Skeletal muscle satellite cell (primary cell): ENCODE measurements around the gene ARL4D. TPM values are rescaled to one million over a fixed set of nuclear protein-coding genes. Genes with fewer than 3 reads are reported as not detected.

ENCODE experiments used
- H3K27me3 ChIP-seq: 2 replicates; pipeline ENCODE4 v1.7.0; 2013; ENCODE audit warnings: low read length; ENCODE audit not compliant: control insufficient read depth, insufficient read depth
- H3K36me3 ChIP-seq: 2 replicates; pipeline ENCODE4 v1.7.0; 2013; ENCODE audit warnings: mild to moderate bottlenecking, control low read depth, low read length; ENCODE audit not compliant: insufficient read depth
- H3K4me1 ChIP-seq: 2 replicates; pipeline ENCODE4 v1.7.0; 2013; ENCODE audit warnings: low read length; ENCODE audit not compliant: control insufficient read depth, insufficient read depth
- H3K4me2 ChIP-seq: 2 replicates; pipeline ENCODE4 v1.7.0; 2013; ENCODE audit warnings: mild to moderate bottlenecking, low read length
- H3K4me3 ChIP-seq: 2 replicates; pipeline ENCODE4 v1.7.0; 2013; ENCODE audit warnings: low read length
- H3K9ac ChIP-seq: 2 replicates; pipeline ENCODE4 v1.7.0; 2013; ENCODE audit warnings: mild to moderate bottlenecking, low read depth, low read length, moderate library complexity
- H3K9me3 ChIP-seq: replicated peaks from 2 replicates; pipeline ENCODE4 v1.7.0; 2013; ENCODE audit warnings: mild to moderate bottlenecking, control low read depth, low read length
- total RNA-seq: library from RNA; depleted of rRNA; stranded (reverse); fragments of >200 nt; gene quantifications from 2 replicates; pipeline ENCODE4 v1.2.3, GENCODE V29; 2012; rRNA removed

The ARL4D gene, protein sequence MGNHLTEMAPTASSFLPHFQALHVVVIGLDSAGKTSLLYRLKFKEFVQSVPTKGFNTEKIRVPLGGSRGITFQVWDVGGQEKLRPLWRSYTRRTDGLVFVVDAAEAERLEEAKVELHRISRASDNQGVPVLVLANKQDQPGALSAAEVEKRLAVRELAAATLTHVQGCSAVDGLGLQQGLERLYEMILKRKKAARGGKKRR
- 26.4 and 27.7 TPM in 2 replicates for total RNA-seq

DNA sequence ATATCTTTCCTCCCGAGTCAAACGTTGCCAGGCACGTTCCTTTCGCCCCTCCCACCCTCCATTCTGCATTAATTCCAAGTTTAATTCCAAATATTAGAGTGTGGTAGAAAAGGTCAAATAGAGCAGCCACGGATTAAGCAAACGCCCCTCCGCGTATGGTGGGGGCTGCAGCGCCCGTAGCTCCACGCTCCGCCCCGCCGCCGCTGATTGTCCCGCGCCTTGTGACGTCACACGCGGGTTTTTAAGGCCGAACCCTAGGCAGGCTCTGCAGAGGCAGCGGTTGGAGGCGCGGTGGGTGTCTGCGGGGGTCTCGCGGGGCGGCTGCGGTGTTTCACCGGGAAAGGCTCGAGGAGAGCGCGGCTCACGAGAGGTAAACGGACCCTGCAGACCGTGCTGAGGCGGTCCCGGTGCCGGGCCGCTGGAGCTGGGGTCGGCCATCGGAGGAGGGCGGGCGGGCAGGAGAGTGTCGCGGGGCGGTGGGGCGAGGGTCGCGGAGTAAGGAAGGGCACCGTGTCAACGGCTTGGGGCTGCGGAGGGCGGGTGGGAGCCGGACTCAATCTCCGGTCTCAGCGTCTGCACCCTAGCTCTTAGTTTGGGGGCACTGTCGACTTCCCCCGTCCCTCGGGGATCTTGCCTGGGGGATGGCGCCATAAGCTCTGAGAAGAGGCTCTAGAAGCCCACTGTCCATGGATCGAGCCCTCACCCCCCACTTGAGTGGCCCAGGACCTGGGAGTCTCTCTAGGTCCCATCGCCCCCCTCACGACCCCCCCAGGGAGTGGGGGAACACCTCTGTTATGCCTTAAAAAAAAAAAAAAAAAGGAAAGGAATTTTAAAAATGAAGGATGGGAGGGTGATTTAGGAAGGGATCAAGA, at the start of gene ARL4D:
Gene ARL4D, plus strand, starts transcription at position 270 of the 872 bp plus-strand sequence. CDS start 740 bp downstream, outside the sequence.
- peak within 1 kb of the TSS; percentile 94 for H3K4me2 ChIP-seq
- H3K4me3 ChIP-seq = peak within 1 kb of the TSS; percentile 96
- H3K27me3 ChIP-seq = no peaks in the 10 kb centered on the region
- no peaks in the 10 kb centered on the region for H3K9me3 ChIP-seq
- peaks cover 36% of the 10 kb centered on the region for H3K4me1 ChIP-seq
- H3K36me3 ChIP-seq = peaks cover 24% of the 10 kb centered on the region
- H3K9ac ChIP-seq = peak within 1 kb of the TSS; percentile 95

DNA sequence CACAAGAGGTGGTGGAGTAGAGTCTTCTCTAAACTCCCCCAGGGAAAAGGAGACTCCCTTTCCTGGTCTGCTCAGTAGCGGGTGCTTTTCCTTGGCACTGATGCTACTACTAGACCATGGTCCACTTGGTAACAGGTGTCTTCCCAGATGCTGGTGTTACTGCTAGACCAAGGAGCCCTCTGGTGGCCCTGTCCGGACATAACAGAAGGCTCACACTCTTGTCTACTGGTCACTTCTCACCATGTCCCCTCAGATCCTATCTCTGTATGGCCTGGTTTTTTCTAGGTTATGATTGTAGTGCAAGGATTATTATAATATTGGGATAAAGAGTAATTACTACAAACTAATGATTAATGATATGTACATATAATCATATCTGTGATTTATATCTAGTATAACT, 49.7 kb upstream of the ARL4D start:
- peaks cover 15% of the 10 kb centered on the region for H3K9me3 ChIP-seq

DNA sequence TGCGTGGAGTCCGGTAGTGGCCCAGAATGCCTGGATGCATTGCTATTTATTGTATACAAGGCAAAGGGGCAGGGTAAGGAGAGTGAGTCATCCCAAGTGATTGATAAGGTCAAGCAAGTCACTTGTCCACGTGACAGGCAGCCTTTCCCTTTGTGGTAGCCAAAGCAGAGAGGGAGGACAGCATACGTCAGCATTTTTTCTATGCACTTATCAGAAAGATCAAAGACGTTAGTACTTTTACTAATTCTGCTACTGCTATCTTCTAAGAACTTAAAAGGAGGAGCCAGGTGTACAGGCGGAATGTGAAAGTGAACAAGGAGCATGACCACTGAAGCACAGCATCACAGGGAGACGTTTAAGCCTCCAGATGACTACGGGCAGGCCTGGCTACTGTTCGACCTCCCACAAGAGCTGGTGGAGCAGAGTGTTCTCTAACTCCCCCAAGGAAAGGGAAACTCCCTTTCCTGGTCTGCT, 47.9 kb upstream of the ARL4D start:
- no peaks in the 10 kb centered on the region for H3K27me3 ChIP-seq
- no peak overlapping the region for H3K4me2 ChIP-seq
- H3K36me3 ChIP-seq = peaks cover 10% of the 10 kb centered on the region
- peaks cover 15% of the 10 kb centered on the region for H3K9me3 ChIP-seq
- no peaks in the 10 kb centered on the region for H3K4me1 ChIP-seq
- H3K9ac ChIP-seq = no peak overlapping the region
- no peak overlapping the region for H3K4me3 ChIP-seq

More for the DNA sequence above, 49.7 kb upstream of the ARL4D start:
- H3K4me2 ChIP-seq = no peak overlapping the region
- no peaks in the 10 kb centered on the region for H3K27me3 ChIP-seq
- H3K4me1 ChIP-seq = no peaks in the 10 kb centered on the region
- peaks cover 10% of the 10 kb centered on the region for H3K36me3 ChIP-seq
- H3K4me3 ChIP-seq = no peak overlapping the region
- no peak overlapping the region for H3K9ac ChIP-seq

DNA sequence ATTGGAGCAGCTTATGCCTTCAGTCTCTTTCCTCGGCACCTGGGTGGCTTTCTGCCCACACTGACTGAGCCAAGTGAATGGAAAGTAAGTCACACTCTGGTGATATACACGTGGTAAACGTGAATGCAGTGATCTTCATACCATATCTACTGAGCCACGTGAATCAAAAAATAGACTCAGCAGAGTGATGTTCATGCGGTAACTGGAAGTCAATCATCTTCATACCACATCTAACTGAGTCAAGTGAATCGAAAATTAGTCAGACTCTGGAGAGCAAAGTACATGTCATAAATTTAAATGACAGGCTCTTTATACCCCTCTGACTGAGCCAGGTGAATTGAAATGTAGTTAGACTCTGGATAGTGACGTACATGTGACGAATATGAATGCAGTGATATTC, 47.1 kb upstream of the ARL4D start:
- no peak overlapping the region for H3K4me3 ChIP-seq
- peaks cover 10% of the 10 kb centered on the region for H3K36me3 ChIP-seq
- peaks cover 6% of the 10 kb centered on the region for H3K4me1 ChIP-seq
- H3K9ac ChIP-seq = no peak overlapping the region
- no peak overlapping the region for H3K4me2 ChIP-seq
- H3K27me3 ChIP-seq = no peaks in the 10 kb centered on the region
- H3K9me3 ChIP-seq = peaks cover 15% of the 10 kb centered on the region

DNA sequence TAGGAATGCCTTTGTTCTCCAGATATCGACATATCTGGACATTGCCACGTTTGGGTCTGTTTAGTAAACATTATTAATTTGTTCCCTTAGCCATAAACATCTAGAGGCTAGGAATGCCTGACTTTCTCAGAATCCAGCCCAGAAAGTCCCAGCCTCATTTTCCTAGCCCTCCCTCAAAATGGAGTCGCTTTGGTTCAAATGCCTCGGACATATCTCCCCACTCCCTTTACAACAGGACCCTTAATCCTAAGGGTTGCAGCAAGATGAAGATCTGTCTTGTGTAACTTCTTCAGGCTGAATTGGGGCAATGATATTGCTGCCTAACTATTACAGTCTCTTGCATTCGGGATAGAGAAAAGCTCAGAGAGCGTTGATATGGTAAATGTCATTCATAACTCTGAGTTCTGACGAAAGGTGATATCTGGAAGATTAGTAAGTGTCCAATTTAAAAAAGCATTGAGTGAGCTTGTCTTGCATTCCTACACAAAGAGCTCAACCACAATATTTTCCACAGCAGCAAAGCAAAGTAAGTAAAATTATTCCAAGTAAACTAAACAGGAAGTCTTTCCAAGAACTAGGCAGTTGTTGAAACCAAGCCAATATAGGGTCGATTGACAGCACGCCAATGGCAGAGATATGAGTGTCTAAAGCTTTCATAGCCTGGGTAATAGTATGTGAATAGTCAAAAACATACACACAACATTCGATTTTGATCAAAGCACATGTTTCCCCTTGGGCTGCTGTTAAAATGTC, 46.0 kb upstream of the ARL4D start:
- Histone ChIP-seq H3K9ac (no peak overlapping the region), H3K27me3 (no peaks in the 10 kb centered on the region), H3K4me1 (peaks cover 16% of the 10 kb centered on the region), H3K4me3 (no peak overlapping the region), H3K36me3 (peaks cover 8% of the 10 kb centered on the region), H3K9me3 (peaks cover 13% of the 10 kb centered on the region), H3K4me2 (no peak overlapping the region)

DNA sequence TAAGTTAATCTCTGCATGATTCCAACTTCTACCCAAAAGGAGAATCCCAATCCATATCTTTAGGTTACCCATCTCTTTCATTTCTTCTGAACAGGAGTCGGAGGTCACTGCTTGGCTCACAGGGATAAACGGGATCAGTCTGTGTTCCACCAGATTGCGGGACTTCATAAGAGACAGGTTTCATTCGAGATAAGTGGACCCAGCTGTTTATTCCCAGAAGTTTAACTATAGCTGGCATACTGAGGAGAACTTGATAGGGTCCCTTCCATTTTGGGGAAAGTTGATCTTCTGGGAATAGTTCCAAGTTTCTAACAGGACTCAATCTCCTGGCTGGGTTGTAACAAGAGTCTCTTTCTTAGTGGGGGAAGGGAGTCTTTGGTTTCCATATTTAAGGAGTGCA, 45.4 kb upstream of the ARL4D start:
- Histone ChIP-seq H3K27me3 (no peaks in the 10 kb centered on the region), H3K9ac (no peak overlapping the region), H3K9me3 (peaks cover 7% of the 10 kb centered on the region), H3K4me2 (no peak overlapping the region), H3K4me1 (peaks cover 17% of the 10 kb centered on the region), H3K36me3 (peaks cover 7% of the 10 kb centered on the region), H3K4me3 (no peak overlapping the region)

DNA sequence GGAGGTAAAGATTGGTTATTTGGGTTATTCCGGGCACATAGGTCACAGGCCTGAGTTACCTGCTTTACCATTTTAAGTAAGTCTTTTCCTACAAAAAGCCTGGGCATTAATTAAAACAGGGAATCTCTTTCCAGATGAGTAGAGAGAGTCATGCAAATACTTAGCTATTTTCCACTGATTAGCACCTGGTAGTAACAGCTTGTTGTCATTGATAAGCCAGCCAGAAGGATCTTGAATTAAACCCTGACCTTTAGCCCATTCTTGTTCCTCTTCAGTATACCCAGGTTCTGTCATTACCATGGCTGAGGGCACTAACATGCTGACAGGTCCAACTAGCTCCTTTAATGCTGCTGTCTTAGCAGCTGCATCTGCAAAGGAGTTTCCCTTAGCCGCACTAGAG, 44.4 kb upstream of the ARL4D start:
- H3K4me2 ChIP-seq = no peak overlapping the region
- H3K36me3 ChIP-seq = peaks cover 6% of the 10 kb centered on the region
- peaks cover 17% of the 10 kb centered on the region for H3K4me1 ChIP-seq
- peaks cover 3% of the 10 kb centered on the region for H3K9me3 ChIP-seq
- H3K9ac ChIP-seq = no peak overlapping the region
- H3K4me3 ChIP-seq = no peak overlapping the region
- no peaks in the 10 kb centered on the region for H3K27me3 ChIP-seq

DNA sequence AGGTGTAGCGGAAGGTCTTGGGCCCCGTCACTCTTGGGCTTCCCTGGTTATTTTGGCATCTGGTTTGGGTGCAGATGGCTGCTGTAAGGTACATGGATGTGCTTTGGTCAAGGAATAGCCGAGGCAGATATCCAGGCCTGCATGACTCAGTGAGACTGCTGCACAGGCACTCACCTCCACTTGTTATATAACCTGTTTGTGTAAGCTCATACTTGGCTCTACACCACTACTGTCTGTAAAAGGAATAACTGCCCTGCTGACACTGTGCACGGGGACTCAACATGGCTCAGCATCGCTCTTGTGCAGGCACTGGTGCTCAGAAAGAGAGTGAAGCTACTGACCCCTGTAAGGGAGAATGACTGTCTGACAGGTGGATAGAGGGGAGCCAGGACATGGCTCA, 42.3 kb upstream of the ARL4D start:
- Histone ChIP-seq H3K27me3 (no peaks in the 10 kb centered on the region), H3K4me3 (peak overlapping the region; percentile 45), H3K9me3 (no peaks in the 10 kb centered on the region), H3K36me3 (peaks cover 4% of the 10 kb centered on the region), H3K4me1 (peaks cover 29% of the 10 kb centered on the region), H3K4me2 (peak overlapping the region; percentile 74), H3K9ac (no peak overlapping the region)

DNA sequence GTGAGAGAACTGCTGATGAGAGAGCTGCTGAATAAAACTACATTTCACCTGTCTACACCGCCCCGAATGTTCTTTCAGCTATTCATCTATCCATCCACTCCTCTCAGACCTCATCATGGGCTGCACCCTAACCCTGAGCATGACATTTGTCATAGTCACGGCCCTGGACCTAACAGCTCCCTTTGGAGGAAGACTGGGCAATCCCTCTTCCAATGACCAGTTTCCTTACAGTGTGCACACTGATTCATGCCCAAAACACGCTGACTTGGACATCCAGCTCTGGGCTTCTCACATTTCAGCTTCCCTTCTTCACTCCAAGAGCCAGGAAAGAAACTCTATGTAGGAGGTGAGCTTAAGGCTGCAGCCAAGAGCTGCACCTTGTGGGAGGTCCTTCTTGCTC, 41.8 kb upstream of the ARL4D start:
- Histone ChIP-seq H3K36me3 (peaks cover 1% of the 10 kb centered on the region), H3K4me2 (peak overlapping the region; percentile 74), H3K4me3 (peak overlapping the region; percentile 45), H3K9me3 (no peaks in the 10 kb centered on the region), H3K9ac (no peak overlapping the region), H3K27me3 (no peaks in the 10 kb centered on the region), H3K4me1 (peaks cover 29% of the 10 kb centered on the region)

DNA sequence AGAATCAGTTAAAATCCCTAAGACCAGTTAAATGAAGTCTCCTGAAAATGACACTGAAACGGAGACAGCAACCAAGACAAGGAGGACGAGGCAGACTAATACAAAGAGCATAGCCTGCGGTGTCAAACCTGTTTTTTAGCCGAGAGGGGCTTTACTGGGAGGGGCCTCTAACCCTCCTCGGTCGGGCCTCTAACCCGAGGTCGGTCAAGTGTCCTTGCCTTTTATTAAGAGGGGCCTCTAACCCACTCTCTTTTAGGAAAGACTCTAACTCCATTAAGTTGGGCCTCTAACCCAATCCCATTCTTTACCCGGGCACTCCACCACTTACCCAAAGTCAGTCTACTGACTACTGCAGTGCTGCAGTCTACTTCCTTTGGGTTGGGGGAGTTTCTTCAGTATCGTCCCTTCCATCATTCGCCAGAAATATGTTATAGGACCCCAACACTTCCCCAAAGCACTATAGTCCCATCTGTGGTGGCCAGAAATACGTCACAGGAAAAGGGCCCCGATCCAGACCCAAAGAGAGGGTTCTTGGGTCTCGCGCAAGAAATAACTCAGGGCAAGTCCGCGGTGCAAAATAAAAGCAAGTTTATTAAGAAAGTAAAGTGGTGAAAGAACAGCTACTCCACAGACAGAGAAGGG, 39.2 kb upstream of the ARL4D start:
- H3K4me2 ChIP-seq = peak overlapping the region; percentile 93
- peak overlapping the region; percentile 76 for H3K4me3 ChIP-seq
- H3K4me1 ChIP-seq = peaks cover 29% of the 10 kb centered on the region
- H3K27me3 ChIP-seq = no peaks in the 10 kb centered on the region
- no peaks in the 10 kb centered on the region for H3K9me3 ChIP-seq
- H3K36me3 ChIP-seq = no peaks in the 10 kb centered on the region
- peak overlapping the region; percentile 83 for H3K9ac ChIP-seq

DNA sequence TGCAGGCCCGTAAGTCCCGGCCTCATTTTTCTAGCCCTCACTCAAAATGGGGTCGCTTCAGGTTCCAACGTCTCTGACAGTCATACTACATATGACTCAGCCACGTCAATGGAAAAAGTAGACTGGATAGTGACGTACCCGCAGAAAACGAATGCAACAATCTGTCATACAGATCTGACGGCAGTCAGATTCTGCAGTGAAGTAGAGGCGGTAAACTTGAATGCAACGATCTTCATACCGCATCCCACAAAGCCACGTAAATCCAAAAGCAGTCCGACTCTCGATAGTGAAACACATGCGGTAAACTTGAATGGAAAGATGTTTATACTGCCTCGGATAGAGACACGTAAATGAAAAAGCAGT, 38.4 kb upstream of the ARL4D start:
- Histone ChIP-seq H3K4me2 (peak overlapping the region; percentile 93), H3K27me3 (no peaks in the 10 kb centered on the region), H3K9me3 (no peaks in the 10 kb centered on the region), H3K4me3 (peak overlapping the region; percentile 76), H3K4me1 (peaks cover 29% of the 10 kb centered on the region), H3K36me3 (no peaks in the 10 kb centered on the region), H3K9ac (peak overlapping the region; percentile 83)
